Renal cortex interstitium (tissue), 11 donors: ENCODE results near the gene KIAA0513. TPM values are rescaled to one million over a fixed set of nuclear protein-coding genes. Genes with fewer than 3 reads are reported as not detected.
"Not testable (repeated sequence)": the region's sequence is repeated elsewhere in the genome, so short reads cannot be mapped to it uniquely, and the experiment has no call there.

ENCODE experiments used
- DNase-seq, 11 donors: peaks; one replicate each; pipeline ENCODE4 v3.0.0-alpha.2; 2013; ENCODE audit warnings: low read depth in 9 of 11, low spot score in 4 of 11; ENCODE audit errors: extremely low read depth in 1 of 11
- polyA plus RNA-seq, 3 donors: library from polyadenylated mRNA; unstranded; fragments of 120-200 nt; gene quantifications; one replicate each; pipeline ENCODE4 v1.2.1, GENCODE V29; 2013; ENCODE audit not compliant: insufficient read length in 3 of 3

Gene KIAA0513
- polyA plus RNA-seq, 3 donors = 4.0 to 5.6 (median 4.3) TPM

GRCh38 chr16:85019659-85020245 lies 7.8 kb upstream of the KIAA0513 start:
- no peak for DNase-seq

GRCh38 chr16:85025781-85026653 lies 1.6 kb upstream of the KIAA0513 start:
- DNase-seq = no peak

GRCh38 chr16:85026703-85027102 lies 892 bp upstream of the KIAA0513 start:
- DNase-seq = no peak

- no peak for DNase-seq
These were observed 526 bp downstream of the KIAA0513 start for GRCh38 chr16:85027958-85028684.

- DNase-seq = no peak
These were observed 1.3 kb downstream of the KIAA0513 start for GRCh38 chr16:85028685-85029407.

- DNase-seq = no peak
These were observed 1.8 kb downstream of the KIAA0513 start for GRCh38 chr16:85029408-85029784.

GRCh38 chr16:85029981-85030401 lies 2.4 kb downstream of the KIAA0513 start:
- DNase-seq = no peak

GRCh38 chr16:85031451-85031850 lies 3.9 kb downstream of the KIAA0513 start:
- no peak for DNase-seq

GRCh38 chr16:85032187-85032586 lies 4.6 kb downstream of the KIAA0513 start:
- DNase-seq = not testable (repeated sequence)

GRCh38 chr16:85033171-85033570 lies 5.6 kb downstream of the KIAA0513 start:
- no peak for DNase-seq

- no peak for DNase-seq
These were observed 7.2 kb downstream of the KIAA0513 start for GRCh38 chr16:85034591-85035433.

GRCh38 chr16:85036236-85037049 lies 8.8 kb downstream of the KIAA0513 start:
- DNase-seq = no peak

GRCh38 chr16:85037050-85037410 lies 9.4 kb downstream of the KIAA0513 start:
- DNase-seq = no peak

GRCh38 chr16:85037721-85038120 lies 10.1 kb downstream of the KIAA0513 start:
- DNase-seq = no peak

GRCh38 chr16:85040685-85041084 lies 13.1 kb downstream of the KIAA0513 start:
- no peak for DNase-seq

GRCh38 chr16:85041219-85042166 lies 13.9 kb downstream of the KIAA0513 start:
- DNase-seq = no peak

GRCh38 chr16:85042167-85042526 lies 14.6 kb downstream of the KIAA0513 start:
- DNase-seq = no peak
